PC-9 (cell line): ENCODE data around the gene C7orf33.
"Not testable (repeated sequence)": the region's sequence is repeated elsewhere in the genome, so short reads cannot be mapped to it uniquely, and the experiment has no call there.

ENCODE experiments used
- EZH2 ChIP-seq: fragments of 200-600 bp; sonication (generic); IDR thresholded peaks from 2 replicates; pipeline ENCODE4 v1.8.0; 2017; ENCODE audit warnings: antibody characterized with exemption, low read depth
- TF ChIP-seq, protein P1 (sequence below): fragments of 200-600 bp; sonication (generic); conservative IDR thresholded peaks from 2 replicates; pipeline ENCODE4 v1.6.1; 2017; ENCODE audit warnings: mixed run types, antibody characterized with exemption, mild to moderate bottlenecking, moderate library complexity

DNA sequence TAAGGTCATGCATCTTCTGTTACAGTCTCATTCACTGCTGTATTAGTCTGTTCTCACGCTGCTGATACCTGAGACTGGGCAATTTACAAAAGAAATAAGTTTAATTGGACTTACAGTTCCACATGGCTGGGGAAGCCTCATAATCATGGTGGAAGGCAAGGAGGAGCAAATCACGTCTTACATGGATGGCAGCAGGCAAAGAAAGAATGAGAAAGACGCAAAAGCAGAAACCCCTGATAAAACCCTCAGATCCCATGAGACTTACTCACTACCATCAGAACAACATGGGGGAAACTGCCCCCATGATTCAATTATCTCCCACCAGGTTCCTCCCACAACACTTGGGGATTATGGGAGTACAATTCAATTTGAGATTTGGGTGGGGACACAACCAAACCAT, 5.8 kb downstream of the C7orf33 start:
- TF ChIP-seq, protein P1, sequence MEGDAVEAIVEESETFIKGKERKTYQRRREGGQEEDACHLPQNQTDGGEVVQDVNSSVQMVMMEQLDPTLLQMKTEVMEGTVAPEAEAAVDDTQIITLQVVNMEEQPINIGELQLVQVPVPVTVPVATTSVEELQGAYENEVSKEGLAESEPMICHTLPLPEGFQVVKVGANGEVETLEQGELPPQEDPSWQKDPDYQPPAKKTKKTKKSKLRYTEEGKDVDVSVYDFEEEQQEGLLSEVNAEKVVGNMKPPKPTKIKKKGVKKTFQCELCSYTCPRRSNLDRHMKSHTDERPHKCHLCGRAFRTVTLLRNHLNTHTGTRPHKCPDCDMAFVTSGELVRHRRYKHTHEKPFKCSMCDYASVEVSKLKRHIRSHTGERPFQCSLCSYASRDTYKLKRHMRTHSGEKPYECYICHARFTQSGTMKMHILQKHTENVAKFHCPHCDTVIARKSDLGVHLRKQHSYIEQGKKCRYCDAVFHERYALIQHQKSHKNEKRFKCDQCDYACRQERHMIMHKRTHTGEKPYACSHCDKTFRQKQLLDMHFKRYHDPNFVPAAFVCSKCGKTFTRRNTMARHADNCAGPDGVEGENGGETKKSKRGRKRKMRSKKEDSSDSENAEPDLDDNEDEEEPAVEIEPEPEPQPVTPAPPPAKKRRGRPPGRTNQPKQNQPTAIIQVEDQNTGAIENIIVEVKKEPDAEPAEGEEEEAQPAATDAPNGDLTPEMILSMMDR, result not testable (repeated sequence)
- TF ChIP-seq EZH2, result not testable (repeated sequence)
